Transverse colon (tissue), 4 donors: ENCODE results near the gene ZNF778. TPM values are rescaled to one million over a fixed set of nuclear protein-coding genes. Genes with fewer than 3 reads are reported as not detected.

ENCODE experiments used
- DNase-seq: peaks from one replicate; pipeline ENCODE4 v3.0.0-alpha.2; 2019
- H3K27ac ChIP-seq, 4 donors: fragments of 200-600 bp; sonication (generic); 2 replicates each; pipeline ENCODE4 v1.5.1; 2016 to 2018; ENCODE audit warnings: inconsistent platforms in 4 of 4
- H3K27me3 ChIP-seq: fragments of 200-600 bp; sonication (generic); 2 replicates; pipeline ENCODE4 v1.5.1; 2017; ENCODE audit warnings: inconsistent platforms
- H3K36me3 ChIP-seq, 4 donors: fragments of 200-600 bp; sonication (generic); 2 replicates each; pipeline ENCODE4 v1.5.1; 2017 to 2019; ENCODE audit warnings: inconsistent platforms in 4 of 4
- H3K4me1 ChIP-seq, 4 donors: fragments of 200-600 bp; sonication (generic); 2 replicates each; pipeline ENCODE4 v1.5.1; 2017 to 2020; ENCODE audit warnings: inconsistent platforms in 4 of 4
- H3K4me3 ChIP-seq, 4 donors: fragments of 200-600 bp; sonication (generic); 1 replicate in 1 of 4; 2 replicates in 3 of 4; pipeline versions ENCODE4 v1.5.1 to v1.6.1; 2017 to 2019; ENCODE audit warnings: inconsistent platforms in 4 of 4
- H3K9me3 ChIP-seq, 2 donors: fragments of 200-600 bp; sonication (generic); 2 replicates each; pipeline ENCODE4 v1.5.1; 2017 to 2019; ENCODE audit warnings: inconsistent platforms in 2 of 2
- CTCF ChIP-seq, 5 experiments: fragments of 200-600 bp in 3 of 5; fragments of 450-650 bp in 2 of 5; sonication (generic) in 3 of 5; IDR thresholded peaks; 1 replicate in 2 of 5; 2 replicates in 3 of 5; pipeline ENCODE4 v1.5.1; 2016 to 2017; ENCODE audit warnings: antibody characterized with exemption in 5 of 5, inconsistent platforms in 3 of 5, mild to moderate bottlenecking in 2 of 5, moderate library complexity in 1 of 5
- EP300 ChIP-seq: sonication (generic); formaldehyde crosslinking; IDR thresholded peaks from one replicate; pipeline ENCODE4 v1.6.1; 2017; ENCODE audit warnings: antibody characterized with exemption, low read depth
- POLR2A ChIP-seq: fragments of 450-650 bp; IDR thresholded peaks from one replicate; pipeline ENCODE4 v1.6.1; 2016; ENCODE audit warnings: antibody characterized with exemption, mild to moderate bottlenecking, moderate library complexity
- POLR2AphosphoS5 ChIP-seq, 3 donors: sonication (generic); formaldehyde crosslinking; IDR thresholded peaks; one replicate each; pipeline ENCODE4 v1.6.1; 2016; ENCODE audit warnings: antibody characterized with exemption in 3 of 3
- WGBS, 2 donors: methylation state at CpG; one replicate each; pipeline ENCODE4 v1.1.5; 2018; ENCODE audit warnings: low coverage in 1 of 2; 5-methylcytosine and 5-hydroxymethylcytosine counted together
- in situ Hi-C, 4 donors: fragments of 200-750 bp; cut with MboI; loops; one replicate each; pipeline versions ENCODE4 v1.15.0 to v1.15.1; 2017; ENCODE audit warnings: low sequenced_read_pairs in 3 of 4, low pct_ligation_motif_present in 1 of 4, low pct_unique_long_range_greater_than_20kb in 1 of 4
- intact Hi-C: fragments of 100-400 bp; cut with DNase I; formaldehyde crosslinking; loops from one replicate; pipeline ENCODE4 v1.15.1; 2023; ENCODE audit warnings: low total_unique reads
- total RNA-seq, 4 donors: library from RNA; depleted of rRNA; stranded (reverse); fragments of >200 nt; gene quantifications; one replicate each; pipeline ENCODE4 v1.1.0, GENCODE V29; 2016

Gene ZNF778
- total RNA-seq, 4 donors from 2014 or later, result 9.3 to 89.0 (median 13.4) TPM

DNA sequence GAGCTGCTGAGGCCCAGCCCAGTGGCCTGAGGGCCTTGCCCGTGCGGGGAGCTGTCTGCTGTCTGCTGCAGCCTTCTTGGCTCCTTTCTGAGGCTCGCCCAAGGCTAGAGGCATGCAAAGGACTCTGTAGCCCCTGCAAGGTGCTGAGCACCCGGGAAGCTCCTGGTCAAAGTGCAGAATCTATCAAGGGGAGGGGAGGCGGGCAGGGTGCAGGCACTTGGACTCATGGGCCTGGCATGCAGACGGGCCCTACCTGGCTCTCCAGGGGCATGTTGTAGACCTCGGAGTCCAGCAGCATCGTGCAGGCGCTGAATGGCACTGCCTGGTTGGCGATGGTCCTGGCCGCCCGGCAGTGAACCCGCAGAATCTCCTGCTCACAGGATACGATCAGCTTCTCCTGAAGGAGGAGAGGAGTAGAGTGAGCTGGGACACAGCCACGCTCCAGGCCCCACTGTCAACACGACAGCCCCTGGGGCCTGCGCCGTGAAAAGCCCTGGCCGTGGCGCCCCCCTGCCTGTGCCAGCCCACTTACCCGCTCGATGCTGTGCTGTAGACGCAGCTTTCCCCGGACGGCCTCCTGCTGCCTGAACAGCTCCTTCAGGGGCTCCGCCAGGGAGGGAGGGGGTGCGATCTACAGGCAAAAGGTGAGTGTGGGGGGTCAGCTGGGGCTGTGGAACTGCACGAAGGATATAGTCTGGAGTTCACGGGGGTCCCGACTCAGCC, 57.2 kb downstream of the ZNF778 start:
- no peak for DNase-seq
- intact Hi-C loops, result no loop called here
- Histone ChIP-seq H3K4me3 (no peak overlapping the region), H3K9me3 (no peaks in the 10 kb centered on the region), H3K27ac (no peak overlapping the region), H3K36me3 (peaks cover 0 to 53% (median 18%) of the 10 kb centered on the region in 4 donors), H3K27me3 (no peaks in the 10 kb centered on the region), H3K4me1 (peaks cover 0 to 4% (median 0%) of the 10 kb centered on the region in 4 donors)
- TF ChIP-seq POLR2AphosphoS5 (IDR thresholded peaks at IDR 0.05) (no peak), POLR2A (no peak), CTCF (IDR thresholded peaks at IDR 0.05) (no peak), EP300 (no peak)
- 90 to 93% methylated on average over 11 to 28 of the region's 30 CpGs for WGBS, 2 donors
- in situ Hi-C loops, result no loop called here

DNA sequence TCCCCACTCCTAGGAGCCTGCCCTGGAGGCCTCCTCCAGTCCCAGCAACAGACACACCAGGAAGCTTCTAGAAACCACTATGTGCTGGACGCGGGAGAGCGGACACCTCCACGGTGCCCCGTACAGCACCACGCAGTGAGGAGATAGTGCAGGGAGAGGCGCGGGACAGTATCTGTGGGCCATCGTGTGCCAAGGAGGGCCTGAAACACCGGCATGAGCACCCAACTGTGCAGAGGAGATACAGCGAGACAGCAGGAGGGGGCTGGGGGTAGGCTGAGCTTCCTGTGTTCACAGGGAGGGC, 57.7 kb downstream of the ZNF778 start:
- H3K27ac ChIP-seq, result no peak overlapping the region
- 88% methylated on average over 11 of the region's 11 CpGs; no CpG with 5 or more reads in 1 of the 2 donors for WGBS, 2 donors
- H3K4me3 ChIP-seq, result no peak overlapping the region
- in situ Hi-C loops, result no loop called here
- intact Hi-C loops, result no loop called here
- DNase-seq, result no peak
- H3K36me3 ChIP-seq, result peaks cover 0 to 55% (median 16%) of the 10 kb centered on the region in 4 donors
- H3K4me1 ChIP-seq, result peaks cover 0 to under 1% (median 0%) of the 10 kb centered on the region in 4 donors
- no peaks in the 10 kb centered on the region for H3K27me3 ChIP-seq
- H3K9me3 ChIP-seq, result no peaks in the 10 kb centered on the region
- TF ChIP-seq CTCF (IDR thresholded peaks at IDR 0.05), result no peak
- TF ChIP-seq POLR2AphosphoS5 (IDR thresholded peaks at IDR 0.05), result no peak
- no peak for TF ChIP-seq POLR2A
- TF ChIP-seq EP300, result no peak

DNA sequence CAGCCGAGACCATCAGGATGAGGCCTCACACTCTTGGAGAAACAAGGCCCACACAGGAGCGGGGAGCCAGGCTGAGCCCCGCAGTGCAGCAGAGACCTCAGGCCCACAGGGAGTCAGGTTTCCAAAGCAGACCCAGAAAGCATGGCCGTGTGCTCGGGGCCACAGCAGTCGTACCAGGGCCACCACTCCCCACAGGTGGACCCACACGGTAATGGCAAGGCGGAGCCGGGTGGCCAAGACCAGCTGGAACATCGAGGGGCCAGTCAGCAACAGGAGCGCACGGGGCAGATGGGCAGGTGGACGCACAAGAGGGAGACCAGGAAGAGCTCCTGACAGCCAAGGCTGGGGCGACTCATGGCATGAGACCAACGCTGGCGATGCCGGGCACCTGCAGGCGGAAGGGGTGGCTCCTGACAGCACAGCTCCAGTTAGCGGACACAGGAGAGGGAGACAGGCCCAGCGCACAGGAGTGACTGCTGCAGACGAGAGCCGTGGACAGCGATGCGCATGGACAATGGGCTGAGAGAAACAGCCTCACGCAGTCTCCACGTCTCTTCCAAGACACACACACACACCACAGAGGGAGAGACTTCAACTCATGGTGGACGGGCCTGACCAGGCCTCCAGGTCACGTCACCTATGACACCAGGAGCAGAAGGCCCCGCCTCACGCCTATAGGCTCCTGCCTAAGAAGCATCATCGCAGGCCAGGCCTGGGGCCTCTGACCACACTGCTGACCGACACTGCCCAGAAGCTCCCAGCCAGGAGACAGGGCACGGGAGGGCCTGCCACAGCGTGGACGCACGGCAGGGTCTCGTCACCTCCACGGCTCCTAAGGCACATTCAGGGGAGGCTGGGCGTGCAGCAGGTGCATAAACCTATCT, 58.6 kb downstream of the ZNF778 start:
- 91 to 98% methylated on average over 11 to 39 of the region's 39 CpGs for WGBS, 2 donors
- Histone ChIP-seq H3K4me3 (no peak overlapping the region), H3K36me3 (peaks cover 0 to 54% (median 17%) of the 10 kb centered on the region in 4 donors), H3K9me3 (no peaks in the 10 kb centered on the region), H3K27ac (no peak overlapping the region), H3K4me1 (no peaks in the 10 kb centered on the region), H3K27me3 (no peaks in the 10 kb centered on the region)
- intact Hi-C loops, result no loop called here
- no peak for DNase-seq
- in situ Hi-C loops, result no loop called here
- TF ChIP-seq POLR2AphosphoS5 (IDR thresholded peaks at IDR 0.05) (no peak), CTCF (IDR thresholded peaks at IDR 0.05) (no peak), EP300 (no peak), POLR2A (no peak)

DNA sequence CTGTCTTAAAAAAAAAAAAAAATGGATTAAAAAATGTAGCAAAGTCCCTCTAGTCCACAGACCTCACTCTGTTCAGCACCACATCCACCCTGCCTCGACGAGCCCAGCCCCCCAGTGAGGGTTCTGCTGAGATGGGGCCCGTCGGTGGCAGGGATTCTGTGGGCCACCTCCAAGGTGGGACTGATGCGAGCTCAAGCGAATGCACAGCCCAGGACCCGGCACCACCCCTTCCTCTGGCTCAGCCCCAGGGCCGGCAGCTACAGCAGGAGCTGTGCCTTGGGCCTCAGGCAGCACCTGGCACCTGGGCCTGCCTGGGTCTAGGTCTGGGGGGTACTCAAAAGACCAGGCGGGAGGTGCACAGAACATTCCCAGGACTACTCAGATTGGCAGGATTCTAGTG, 59.5 kb downstream of the ZNF778 start:
- intact Hi-C loops, result no loop called here
- in situ Hi-C loops, result no loop called here
- Histone ChIP-seq H3K27ac (no peak overlapping the region), H3K4me1 (no peaks in the 10 kb centered on the region), H3K4me3 (no peak overlapping the region), H3K36me3 (peaks cover 0 to 52% (median 20%) of the 10 kb centered on the region in 4 donors), H3K9me3 (no peaks in the 10 kb centered on the region), H3K27me3 (no peaks in the 10 kb centered on the region)
- no peak for DNase-seq
- TF ChIP-seq POLR2AphosphoS5 (IDR thresholded peaks at IDR 0.05), result no peak
- TF ChIP-seq EP300, result no peak
- TF ChIP-seq POLR2A, result no peak
- no peak for TF ChIP-seq CTCF (IDR thresholded peaks at IDR 0.05)
- WGBS, 2 donors, result 90% methylated on average over 9 of the region's 9 CpGs; no CpG with 5 or more reads in 1 of the 2 donors
